OCI-LY7 (cell line): ENCODE data around the gene CD300H.

Experiments used
- CTCF ChIP-seq: fragments of 200-600 bp; sonication (generic); conservative IDR thresholded peaks from 2 replicates; pipeline ENCODE4 v1.5.1; 2014; ENCODE audit warnings: mild to moderate bottlenecking, antibody characterized with exemption, low read length, moderate library complexity, mixed read lengths
- EZH2phosphoT487 ChIP-seq: fragments of 200-600 bp; sonication (generic); IDR thresholded peaks from 2 replicates; pipeline ENCODE4 v1.6.1; 2018; ENCODE audit warnings: low read depth, borderline replicate concordance, mild to moderate bottlenecking, mixed run types, antibody characterized with exemption, low read length, moderate library complexity, mixed read lengths

GRCh38 chr17:74541176-74542111, 25.9 kb downstream of the CD300H start:
- TF ChIP-seq CTCF (no peak), EZH2phosphoT487 (no peak)
